ENCODE results near the gene KCNMA1.

- TF ChIP-seq TAF1 (IDR thresholded peaks at IDR 0.05; ENCODE audit: low read depth) (no peak), MAX (IDR thresholded peaks at IDR 0.05) (no peak), RAD21 (IDR thresholded peaks at IDR 0.05; ENCODE audit: low read depth) (no peak), CREB1 (IDR thresholded peaks at IDR 0.05; ENCODE audit: low read depth) (no peak), ZBTB7A (IDR thresholded peaks at IDR 0.05; ENCODE audit: low read depth) (no peak), FOXM1 (IDR thresholded peaks at IDR 0.05; ENCODE audit: borderline replicate concordance, low read depth) (no peak), USF1 (IDR thresholded peaks at IDR 0.05) (no peak), EP300 (IDR thresholded peaks at IDR 0.05; ENCODE audit: borderline replicate concordance) (no peak), TEAD4 (IDR thresholded peaks at IDR 0.05) (no peak), REST (IDR thresholded peaks at IDR 0.05; ENCODE audit: low read depth) (no peak), YY1 (IDR thresholded peaks at IDR 0.05; ENCODE audit: low read depth) (no peak), TCF12 (IDR thresholded peaks at IDR 0.05; ENCODE audit: low read depth) (no peak), NFIC (IDR thresholded peaks at IDR 0.05) (no peak)
Observed at GRCh38 chr10:77396290-77396689, 241.3 kb downstream of the KCNMA1 start.

All from Ishikawa (cell line).